CD14-positive monocyte (primary cell): ENCODE results near the gene BLZF1. TPM values are rescaled to one million over a fixed set of nuclear protein-coding genes. Genes with fewer than 3 reads are reported as not detected.

Experiments used
- DNase-seq, 3 donors: peaks; one replicate each; pipeline ENCODE4 v3.0.0-alpha.2; 2011 to 2022
- H2AFZ ChIP-seq: 2 replicates; pipeline ENCODE4 v1.6.0; 2012; ENCODE audit warnings: mild to moderate bottlenecking, low read depth, low read length, inconsistent platforms; ENCODE audit not compliant: insufficient read depth, poor library complexity, severe bottlenecking
- H3K27ac ChIP-seq, 2 donors: 1 replicate in 1 of 2; 2 replicates in 1 of 2; pipeline ENCODE4 v1.5.1; 2012 to 2013; ENCODE audit warnings: low read length in 2 of 2, control low read depth in 1 of 2, inconsistent platforms in 1 of 2, low read depth in 1 of 2, mild to moderate bottlenecking in 1 of 2
- H3K27me3 ChIP-seq, 2 donors: one replicate each; pipeline versions ENCODE4 v1.6.0 to v1.6.1; 2011 to 2013; ENCODE audit warnings: low read length in 2 of 2; ENCODE audit not compliant: control insufficient read depth in 2 of 2, insufficient read depth in 2 of 2
- H3K36me3 ChIP-seq, 2 donors: replicated peaks in 1 of 2; 1 replicate in 1 of 2; 2 replicates in 1 of 2; pipeline versions ENCODE4 v1.5.1 to v1.6.1; 2012 to 2013; ENCODE audit warnings: low read length in 2 of 2, control low read depth in 1 of 2, inconsistent platforms in 1 of 2, mild to moderate bottlenecking in 1 of 2; ENCODE audit not compliant: insufficient read depth in 2 of 2, control insufficient read depth in 1 of 2
- H3K4me1 ChIP-seq, 2 donors: 1 replicate in 1 of 2; 2 replicates in 1 of 2; pipeline versions ENCODE4 v1.5.1 to v1.6.1; 2012 to 2013; ENCODE audit warnings: low read length in 2 of 2, control low read depth in 1 of 2, inconsistent platforms in 1 of 2, mild to moderate bottlenecking in 1 of 2, moderate library complexity in 1 of 2; ENCODE audit not compliant: insufficient read depth in 2 of 2, control insufficient read depth in 1 of 2
- H3K4me2 ChIP-seq: replicated peaks from 2 replicates; pipeline ENCODE3; 2012; ENCODE audit warnings: low read length, moderate library complexity, mild to moderate bottlenecking; ENCODE audit not compliant: poor library complexity, severe bottlenecking; ENCODE audit errors: extremely low read depth
- H3K4me3 ChIP-seq, 3 experiments: fragments of 200-600 bp in 1 of 3; sonication (generic) in 1 of 3; replicated peaks in 1 of 3; 1 replicate in 2 of 3; 2 replicates in 1 of 3; pipeline ENCODE4 v1.5.1; 2011 to 2013; ENCODE audit warnings: low read length in 3 of 3, mild to moderate bottlenecking in 3 of 3, control low read depth in 2 of 3, low read depth in 2 of 3, inconsistent platforms in 1 of 3, moderate library complexity in 1 of 3
- H3K79me2 ChIP-seq: 2 replicates; pipeline ENCODE4 v1.6.0; 2012; ENCODE audit warnings: mild to moderate bottlenecking, control low read depth, inconsistent platforms, low read length, moderate library complexity; ENCODE audit not compliant: insufficient read depth
- H3K9ac ChIP-seq: 2 replicates; pipeline ENCODE4 v1.6.0; 2017; ENCODE audit warnings: low read length, mild to moderate bottlenecking; ENCODE audit not compliant: insufficient read depth, poor library complexity, severe bottlenecking
- H3K9me3 ChIP-seq, 2 donors: replicated peaks in 1 of 2; 1 replicate in 1 of 2; 2 replicates in 1 of 2; pipeline versions ENCODE4 v1.5.1 to v1.6.1; 2012 to 2013; ENCODE audit warnings: low read length in 2 of 2, control low read depth in 1 of 2; ENCODE audit not compliant: control insufficient read depth in 1 of 2, insufficient read depth in 1 of 2
- H4K20me1 ChIP-seq: 2 replicates; pipeline ENCODE4 v1.6.0; 2012; ENCODE audit warnings: mild to moderate bottlenecking, low read length, control low read depth, moderate library complexity; ENCODE audit not compliant: insufficient read depth
- H3K27ac Mint-ChIP-seq, 7 donors: one replicate each; pipeline ENCODE4 v1.8.0; 2020; ENCODE audit warnings: mild to moderate bottlenecking in 7 of 7, mixed read lengths in 7 of 7, moderate library complexity in 6 of 7, inconsistent platforms in 2 of 7
- H3K27me3 Mint-ChIP-seq, 3 donors: one replicate each; pipeline ENCODE4 v1.8.0; 2021 to 2022; ENCODE audit warnings: low read depth in 3 of 3, mild to moderate bottlenecking in 3 of 3, mixed read lengths in 3 of 3, moderate library complexity in 3 of 3, inconsistent platforms in 1 of 3
- H3K36me3 Mint-ChIP-seq, 2 donors: one replicate each; pipeline ENCODE4 v1.8.0; 2020; ENCODE audit warnings: mixed read lengths in 2 of 2, inconsistent platforms in 1 of 2, mild to moderate bottlenecking in 1 of 2
- H3K4me1 Mint-ChIP-seq: one replicate; pipeline ENCODE4 v1.8.0; 2020; ENCODE audit warnings: mild to moderate bottlenecking, mixed read lengths
- H3K4me3 Mint-ChIP-seq, 2 donors: one replicate each; pipeline ENCODE4 v1.8.0; 2020; ENCODE audit warnings: mild to moderate bottlenecking in 2 of 2, mixed read lengths in 2 of 2, moderate library complexity in 1 of 2
- H3K9me3 Mint-ChIP-seq, 7 donors: one replicate each; pipeline ENCODE4 v1.8.0; 2020 to 2022; ENCODE audit warnings: mixed read lengths in 7 of 7, mild to moderate bottlenecking in 6 of 7, moderate library complexity in 6 of 7, inconsistent platforms in 2 of 7
- CTCF ChIP-seq: fragments of 200-600 bp; IDR thresholded peaks from one replicate; pipeline ENCODE4 v1.8.0; 2022; ENCODE audit warnings: antibody characterized with exemption, mild to moderate bottlenecking
- WGBS: methylation state at CpG from one replicate; pipeline ENCODE4 v1.1.5; 2013; ENCODE audit warnings: missing lambda C conversion rate; ENCODE audit not compliant: insufficient coverage; 5-methylcytosine and 5-hydroxymethylcytosine counted together
- intact Hi-C, 2 donors: fragments of 100-400 bp; cut with micrococcal nuclease; formaldehyde crosslinking; loops; one replicate each; pipeline versions ENCODE4 v1.15.0 to v1.15.1; 2023
- polyA plus RNA-seq, 3 donors: library from polyadenylated mRNA; depleted of rRNA in 1 of 3; unstranded in 2 of 3; stranded (reverse) in 1 of 3; fragments of 300-500 nt in 2 of 3; fragments of >200 nt in 1 of 3; fragmentation: Illumina TruSeq in 2 of 3; gene quantifications; 1 replicate in 2 of 3; 2 replicates in 1 of 3; pipeline ENCODE4 v1.2.3, GENCODE V29; 2012 to 2021

The BLZF1 gene
- polyA plus RNA-seq, 3 donors, result 4.8 to 7.9 (median 5.5) TPM

DNA sequence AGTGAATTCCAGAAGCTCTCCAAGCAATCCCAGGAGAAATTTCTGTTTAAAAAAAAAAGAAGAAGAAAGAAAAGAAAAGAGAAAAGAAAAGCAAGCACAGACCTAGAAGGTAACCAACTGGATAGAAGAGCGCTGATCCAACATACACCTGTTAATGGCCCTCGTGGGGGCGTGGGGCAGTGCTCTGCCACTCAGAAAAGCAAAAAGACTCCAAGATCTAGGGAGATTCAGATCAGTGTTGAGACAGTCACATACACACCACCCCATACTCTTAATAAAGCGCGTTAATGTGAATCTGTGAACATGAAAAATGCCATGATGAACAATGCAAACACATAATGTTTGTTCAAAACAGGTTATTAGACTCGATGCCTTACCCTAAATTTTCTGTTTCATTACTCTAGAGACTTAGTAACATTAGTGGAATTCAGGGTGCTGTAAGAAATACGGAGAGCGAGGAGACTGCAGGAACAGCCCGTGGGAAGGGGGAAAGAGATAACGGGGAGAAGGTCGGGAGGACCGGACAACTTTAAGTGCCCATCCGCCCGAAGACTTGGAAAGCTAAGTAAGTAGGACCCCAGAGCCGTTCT, 804 bp upstream of the BLZF1 start:
- peaks cover 22% of the 10 kb centered on the region for H3K79me2 ChIP-seq
- no peak for DNase-seq
- intact Hi-C loops, result loop anchor here in 1 of 2 donors (5.0 to 10.0 kb wide), 3 partner anchors 120 to 528 kb away; partner anchors contain the start of genes ATP1B1, SCYL3 and SLC19A2
- H3K27ac ChIP-seq, result peak overlapping the region; percentile 24 to 92
- H3K4me1 ChIP-seq, result peaks cover 7 to 18% of the 10 kb centered on the region in 2 donors
- Mint-ChIP-seq H3K27me3 (no peaks in the 10 kb centered on the region), H3K9me3 (peaks cover 0 to 5% (median 5%) of the 10 kb centered on the region in 7 donors), H3K36me3 (peaks cover 13 to 19% of the 10 kb centered on the region in 2 donors), H3K27ac (no peak overlapping the region), H3K4me3 (no peak overlapping the region), H3K4me1 (peaks cover 9% of the 10 kb centered on the region)
- H2AFZ ChIP-seq, result peak overlapping the region; percentile 98
- 0% methylated on average over 2 of the region's 15 CpGs for WGBS
- TF ChIP-seq CTCF, result no peak
- H3K27me3 ChIP-seq, result no peaks in the 10 kb centered on the region
- H3K9ac ChIP-seq, result peak overlapping the region; percentile 74
- peak overlapping the region; percentile 97 for H3K4me2 ChIP-seq
- H4K20me1 ChIP-seq, result no peaks in the 10 kb centered on the region
- peaks cover 11 to 23% of the 10 kb centered on the region in 2 donors for H3K36me3 ChIP-seq
- peak overlapping the region; percentile 76 to 100 (median 84) for H3K4me3 ChIP-seq
- peaks cover 0 to 3% of the 10 kb centered on the region in 2 donors for H3K9me3 ChIP-seq

- H3K36me3 ChIP-seq, result peaks cover 21 to 35% of the 10 kb centered on the region in 2 donors
- H3K27ac ChIP-seq, result peak overlapping the region; percentile 65 to 92
- Mint-ChIP-seq H3K27ac (no peak overlapping the region), H3K4me3 (no peak overlapping the region), H3K9me3 (peaks cover 0 to 5% (median 5%) of the 10 kb centered on the region in 7 donors), H3K27me3 (no peaks in the 10 kb centered on the region), H3K36me3 (peaks cover 21 to 30% of the 10 kb centered on the region in 2 donors), H3K4me1 (peaks cover 9% of the 10 kb centered on the region)
- TF ChIP-seq CTCF, result no peak
- H3K9me3 ChIP-seq, result peaks cover 0 to 3% of the 10 kb centered on the region in 2 donors
- peak overlapping the region; percentile 76 to 100 (median 84) for H3K4me3 ChIP-seq
- H3K9ac ChIP-seq, result peak overlapping the region; percentile 74
- peak overlapping the region; percentile 97 for H3K4me2 ChIP-seq
- DNase-seq, result peak in 2 of 3 donors; percentile 6 to 13
- 0% methylated on average over 12 of the region's 16 CpGs for WGBS
- H3K4me1 ChIP-seq, result peaks cover 7 to 18% of the 10 kb centered on the region in 2 donors
- peak overlapping the region; percentile 98 for H2AFZ ChIP-seq
- H3K27me3 ChIP-seq, result no peaks in the 10 kb centered on the region
- peaks cover 22% of the 10 kb centered on the region for H3K79me2 ChIP-seq
- intact Hi-C loops, result loop anchor here in 1 of 2 donors (5.0 to 10.0 kb wide), 3 partner anchors 119 to 526 kb away; partner anchors contain the start of genes ATP1B1, SCYL3 and SLC19A2
- no peaks in the 10 kb centered on the region for H4K20me1 ChIP-seq
Measured at GRCh38 chr1:169368406-169368769, 393 bp downstream of the BLZF1 start.
